ENCODE results near the gene FCRL5.

- TF ChIP-seq CTCF (IDR thresholded peaks at IDR 0.05) (no peak), EP300 (IDR thresholded peaks at IDR 0.05) (no peak)
Measured at GRCh38 chr1:157597959-157598667, 45.8 kb upstream of the FCRL5 start, which contains the start of gene FCRL4.
